K562 (cell line): ENCODE measurements around the gene PPIP5K2. TPM values are rescaled to one million over a fixed set of nuclear protein-coding genes. Genes with fewer than 3 reads are reported as not detected.

Experiments
- ATF3 ChIP-seq, 2 experiments: fragments of 450-650 bp in 1 of 2; sonication (generic) in 1 of 2; formaldehyde crosslinking in 1 of 2; IDR thresholded peaks in 1 of 2; conservative IDR thresholded peaks in 1 of 2; 2 replicates each; pipeline versions ENCODE4 v1.6.1 to v1.8.1; 2016 to 2023; ENCODE audit warnings: mild to moderate bottlenecking in 2 of 2, moderate library complexity in 2 of 2, inconsistent platforms in 1 of 2, missing genetic modification reagents in 1 of 2
- BRD4 ChIP-seq: fragments of 200-600 bp; sonication (generic); IDR thresholded peaks from 2 replicates; pipeline ENCODE4 v1.6.1; 2017; ENCODE audit warnings: inconsistent platforms
- CBX2 ChIP-seq: fragments of 200-600 bp; sonication (generic); IDR thresholded peaks from one replicate; pipeline ENCODE4 v1.6.1; 2012; ENCODE audit warnings: mild to moderate bottlenecking, low read length, inconsistent platforms; ENCODE audit not compliant: insufficient read depth, poor library complexity, severe bottlenecking
- E4F1 ChIP-seq: fragments of 250-450 bp; sonication (Bioruptor Pico); IDR thresholded peaks from 2 replicates; pipeline ENCODE4 v1.5.0; 2021; ENCODE audit warnings: mild to moderate bottlenecking, borderline replicate concordance
- ESRRA ChIP-seq: fragments of 450-650 bp; IDR thresholded peaks from 2 replicates; pipeline ENCODE4 v1.6.1; 2014; ENCODE audit warnings: low read depth, mild to moderate bottlenecking, moderate library complexity, borderline replicate concordance
- GATAD2A ChIP-seq: fragments of 450-650 bp; IDR thresholded peaks from 2 replicates; pipeline ENCODE4 v1.6.1; 2017
- GTF3C2 ChIP-seq: IDR thresholded peaks from 3 replicates; pipeline ENCODE4 v1.6.1; 2011; ENCODE audit warnings: borderline replicate concordance, mild to moderate bottlenecking, moderate library complexity; ENCODE audit not compliant: insufficient read length; ENCODE audit errors: extremely low read depth
- MTA2 ChIP-seq: fragments of 450-650 bp; IDR thresholded peaks from 2 replicates; pipeline ENCODE4 v1.6.1; 2016; ENCODE audit warnings: low read depth
- UBTF ChIP-seq, 2 experiments: IDR thresholded peaks; 2 replicates each; pipeline ENCODE4 v1.6.1; 2012; ENCODE audit warnings: improper control_type of control experiment in 2 of 2, low read depth in 2 of 2, low read length in 2 of 2, borderline replicate concordance in 1 of 2
- ZFP1 ChIP-seq: fragments of 450-650 bp; formaldehyde crosslinking; IDR thresholded peaks from 2 replicates; pipeline ENCODE4 v1.4.0; 2020; ENCODE audit warnings: mild to moderate bottlenecking, mixed read lengths
- ZNF384 ChIP-seq: IDR thresholded peaks from 2 replicates; pipeline ENCODE4 v1.6.1; 2012; ENCODE audit warnings: low read depth, low read length, improper control_type of control experiment
- ZNF639 ChIP-seq, 2 experiments: fragments of 200-800 bp in 1 of 2; sonication (Bioruptor generic) in 1 of 2; sonication (generic) in 1 of 2; formaldehyde crosslinking in 1 of 2; IDR thresholded peaks in 1 of 2; conservative IDR thresholded peaks in 1 of 2; 2 replicates each; pipeline versions ENCODE4 v1.5.0 to v1.6.1; 2016 to 2020; ENCODE audit warnings: missing compliant biosample characterization in 1 of 2, missing genetic modification characterization in 1 of 2, missing genetic modification reagents in 1 of 2
- polyA plus RNA-seq, 8 experiments: library from polyadenylated mRNA; depleted of rRNA in 4 of 8; stranded (reverse) in 5 of 8; unstranded in 3 of 8; fragments of >200 nt; fragmentation: Nextera tagmentation in 2 of 8; fragmentation: Illumina TruSeq in 1 of 8; extraction: Ambion mirVana in 2 of 8; extraction: Trizol in 1 of 8; gene quantifications; 2 replicates each; pipeline versions ENCODE4 v1.2.1 to v1.2.3, GENCODE V29; 2011 to 2014; ENCODE audit warnings: inconsistent platforms in 1 of 8, missing spikeins in 1 of 8
- total RNA-seq, 7 experiments: library from RNA; depleted of rRNA in 6 of 7; stranded (reverse); fragments of >200 nt in 6 of 7; fragmentation: Illumina TruSeq in 2 of 7; extraction: Trizol in 2 of 7; gene quantifications; 2 replicates each; pipeline versions ENCODE4 v1.2.1 to v1.2.3, GENCODE V29; 2011 to 2021; ENCODE audit warnings: low replicate concordance in 1 of 7

Gene PPIP5K2
- total and polyA plus RNA-seq, 9 of the 15 experiments (the other 6 are each of a cell fraction or from before 2014, with no cell fraction given) = 39.4 to 150 (median 99.1) TPM

GRCh38 chr5:103119765-103120606, at the start of gene PPIP5K2, which contains the start of gene GIN1 (continued):
- TF ChIP-seq E4F1 (CRISPR knock-in tag) = no peak
- peak; percentile 97 for TF ChIP-seq ESRRA
- TF ChIP-seq ZNF639 (CRISPR knock-in tag; conservative IDR thresholded peaks at IDR 0.05 in 1 of 2, IDR thresholded peaks at IDR 0.05 in 1 of 2) = peak in 1 of 2 experiments; percentile 88; a peak in 2 of 4 replicates
- peak; percentile 48; the same call in 1 of the 2 replicates for TF ChIP-seq ATF3 (IDR thresholded peaks at IDR 0.05)
- peak; percentile 90 for TF ChIP-seq ATF3 (CRISPR knock-in tag; conservative IDR thresholded peaks at IDR 0.05)
- no peak for TF ChIP-seq GTF3C2
- peak; percentile 96 to 98 for TF ChIP-seq UBTF (IDR thresholded peaks at IDR 0.05; ENCODE audit: borderline replicate concordance in 1 of 2, low read depth in 2 of 2, low read length in 2 of 2)
- TF ChIP-seq MTA2 = no peak
- TF ChIP-seq GATAD2A = no peak
- TF ChIP-seq ZFP1 (CRISPR knock-in tag) = no peak
- TF ChIP-seq BRD4 = peak; percentile 51; the same call in 1 of the 2 replicates
- TF ChIP-seq ZNF384 = no peak
- TF ChIP-seq CBX2 = no peak
